ENCODE measurements around the gene LMBR1L. TPM values are rescaled to one million over a fixed set of nuclear protein-coding genes. Genes with fewer than 3 reads are reported as not detected.
A peak's percentile ranks its signal among the peaks of the same experiment; 100 is the strongest.

Gene LMBR1L
- total and polyA plus RNA-seq, 10 of the 15 experiments (the other 5 are each of a cell fraction or from before 2014, with no cell fraction given) = 2.1 to 42.6 (median 20.0) TPM

DNA sequence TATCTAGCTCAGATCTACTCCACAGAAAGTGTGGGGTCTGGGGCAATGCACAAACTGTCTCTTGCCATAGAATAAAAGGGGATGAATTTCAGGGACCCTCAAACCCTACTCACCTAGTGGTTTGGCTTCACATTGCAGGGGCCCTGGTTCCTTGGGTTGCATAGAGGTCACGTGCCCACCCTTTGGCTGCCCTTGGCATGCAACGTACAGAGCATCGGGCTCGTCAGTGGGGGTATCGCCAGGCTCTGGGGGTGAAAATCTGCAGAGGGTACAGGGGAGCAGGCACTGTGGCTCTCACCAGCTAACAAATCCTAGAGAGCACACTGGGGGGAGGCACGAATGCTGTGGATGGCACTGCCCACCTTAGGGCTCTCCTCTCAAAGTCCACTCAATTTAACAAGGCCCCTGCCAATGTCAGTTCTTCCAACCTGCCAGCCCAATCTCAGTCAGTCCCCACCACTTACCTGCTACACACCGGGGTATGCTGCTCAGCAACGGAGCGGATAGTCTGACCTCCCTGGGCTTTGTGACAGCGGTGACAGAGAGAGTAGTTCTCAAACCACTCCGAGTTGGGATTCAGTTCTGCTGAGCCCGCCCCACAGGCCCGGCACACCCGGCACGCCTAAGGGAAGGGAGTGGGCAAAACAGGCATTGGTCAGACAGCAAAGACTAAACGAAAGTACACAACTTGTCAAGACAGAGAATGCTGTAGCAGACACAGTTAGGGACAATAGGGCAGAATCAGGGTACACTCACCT, 58.0 kb downstream of the LMBR1L start:
- BruUV-seq (replicated peaks) = TSS peak; percentile 19
- Histone ChIP-seq H3K9me3 (replicated peaks; ENCODE audit: control insufficient read depth, insufficient read depth, low read length) (no peaks in the 10 kb centered on the region), H3K36me3 (ENCODE audit: control insufficient read depth in 2 of 2, insufficient read depth in 2 of 2, low read length in 1 of 2) (peaks cover 42 to 63% of the 10 kb centered on the region in 2 experiments), H3K27me3 (replicated peaks in 1 of 2; ENCODE audit: control insufficient read depth in 2 of 2, insufficient read depth in 2 of 2, low read length in 1 of 2) (no peaks in the 10 kb centered on the region), H4K20me1 (ENCODE audit: control insufficient read depth, insufficient read depth) (peaks cover 27% of the 10 kb centered on the region), H3K27ac (ENCODE audit: control insufficient read depth, insufficient read depth) (no peak overlapping the region), H3K4me2 (ENCODE audit: control insufficient read depth, insufficient read depth) (no peak overlapping the region), H3K4me1 (ENCODE audit: control insufficient read depth, insufficient read depth, low read length) (peaks cover 6% of the 10 kb centered on the region; the same call in 1 of the 2 replicates), H3K4me3 (no peak overlapping the region), H3K9ac (ENCODE audit: control insufficient read depth, insufficient read depth, low read length) (no peak overlapping the region), H2AFZ (ENCODE audit: control insufficient read depth, low read depth, low read length) (no peak overlapping the region), H3K79me2 (ENCODE audit: control insufficient read depth, insufficient read depth, low read length) (peaks cover 35% of the 10 kb centered on the region)
- POLR2A ChIA-PET = no interaction called here
- DNase-seq (ENCODE audit: low read depth, low spot score) (no peak), FAIRE-seq (no peak), ATAC-seq (no peak)
- TF ChIP-seq RELA (IDR thresholded peaks at IDR 0.05; ENCODE audit: borderline replicate concordance, partially characterized antibody) (no peak), CBX3 (IDR thresholded peaks at IDR 0.05; ENCODE audit: borderline replicate concordance, low read depth) (no peak), FOXK2 (IDR thresholded peaks at IDR 0.05) (no peak), YY1 (IDR thresholded peaks at IDR 0.05; ENCODE audit: low read depth, low read length) (no peak), TAF1 (IDR thresholded peaks at IDR 0.05; ENCODE audit: borderline replicate concordance, low read depth, low read length) (no peak), EP300 (IDR thresholded peaks at IDR 0.05; ENCODE audit: borderline replicate concordance in 1 of 2, control insufficient read depth in 1 of 2, low read depth in 2 of 2, low read length in 2 of 2) (no peak), ATF7 (IDR thresholded peaks at IDR 0.05; ENCODE audit: low read depth) (no peak), YBX1 (IDR thresholded peaks at IDR 0.05) (no peak), STAT3 (IDR thresholded peaks at IDR 0.05; ENCODE audit: low read depth, low read length) (no peak), ZNF207 (IDR thresholded peaks at IDR 0.05; ENCODE audit: borderline replicate concordance) (no peak), SREBF1 (IDR thresholded peaks at IDR 0.05; ENCODE audit: low read length) (no peak)
- TF ChIP-seq, protein P1, sequence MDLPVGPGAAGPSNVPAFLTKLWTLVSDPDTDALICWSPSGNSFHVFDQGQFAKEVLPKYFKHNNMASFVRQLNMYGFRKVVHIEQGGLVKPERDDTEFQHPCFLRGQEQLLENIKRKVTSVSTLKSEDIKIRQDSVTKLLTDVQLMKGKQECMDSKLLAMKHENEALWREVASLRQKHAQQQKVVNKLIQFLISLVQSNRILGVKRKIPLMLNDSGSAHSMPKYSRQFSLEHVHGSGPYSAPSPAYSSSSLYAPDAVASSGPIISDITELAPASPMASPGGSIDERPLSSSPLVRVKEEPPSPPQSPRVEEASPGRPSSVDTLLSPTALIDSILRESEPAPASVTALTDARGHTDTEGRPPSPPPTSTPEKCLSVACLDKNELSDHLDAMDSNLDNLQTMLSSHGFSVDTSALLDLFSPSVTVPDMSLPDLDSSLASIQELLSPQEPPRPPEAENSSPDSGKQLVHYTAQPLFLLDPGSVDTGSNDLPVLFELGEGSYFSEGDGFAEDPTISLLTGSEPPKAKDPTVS (IDR thresholded peaks at IDR 0.05; ENCODE audit: low read depth, low read length) = no peak
- RAD21 ChIA-PET (ENCODE audit: unreplicated experiment) = no interaction called here
- SMC1A ChIA-PET (ENCODE audit: uncharacterized antibody, unreplicated experiment) = no interaction called here
- intact Hi-C loops (cut with micrococcal nuclease; ENCODE audit: unreplicated experiment) (no loop called here), in situ Hi-C loops (cut with MboI) (no loop called here)
- 98% methylated on average over 16 of the region's 16 CpGs for WGBS (ENCODE audit: insufficient coverage, insufficient replicate concordance, low lambda C conversion rate, missing lambda C conversion rate)
- CTCF ChIA-PET = interaction anchor here (1.1 kb wide), 1 partner anchor 9 kb away, joined by 3 read pairs; no protein-coding TSS in a partner anchor

All from GM12878 (cell line).